ENCODE measurements around the gene ASIC3. TPM values are rescaled to one million over a fixed set of nuclear protein-coding genes. Genes with fewer than 3 reads are reported as not detected.

The ASIC3 gene
- polyA plus RNA-seq, 3 donors = 2.0 TPM; not detected in 2

DNA sequence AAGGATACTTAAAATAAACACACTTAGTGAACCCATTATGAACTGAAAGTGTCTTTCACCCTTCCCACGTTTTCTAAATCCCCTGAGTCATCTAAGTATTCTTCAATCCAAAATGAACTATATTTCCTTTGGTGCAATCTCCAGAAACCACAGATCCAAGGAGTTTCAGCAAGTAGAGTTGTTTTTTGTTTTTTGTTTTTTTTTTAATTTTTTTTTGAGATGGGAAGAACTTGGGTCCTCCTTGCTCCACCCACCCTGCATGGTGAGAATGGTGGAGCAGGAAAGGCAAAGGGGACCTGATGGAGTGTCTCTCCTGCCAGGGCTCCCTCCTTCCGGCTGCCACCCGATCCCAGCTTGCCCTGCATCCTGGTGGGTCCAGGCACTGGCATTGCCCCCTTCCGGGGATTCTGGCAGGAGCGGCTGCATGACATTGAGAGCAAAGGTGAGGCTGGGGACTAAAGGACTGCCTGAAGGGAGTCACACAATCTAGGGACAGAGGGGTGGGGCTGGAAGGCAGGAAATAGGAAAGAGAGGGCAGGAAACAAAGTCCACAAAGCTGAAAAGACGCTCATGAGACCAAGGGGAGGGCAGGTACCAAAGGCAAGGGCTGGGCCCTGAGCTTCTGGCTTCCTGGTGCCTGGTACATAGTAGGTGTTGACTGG is 36.2 kb upstream of the ASIC3 start:
- Histone ChIP-seq H4K20me1 (ENCODE audit: insufficient read depth, low read length) (no peaks in the 10 kb centered on the region), H3K36me3 (replicated peaks in 1 of 2; ENCODE audit: control insufficient read depth in 1 of 2, insufficient read depth in 2 of 2, low read length in 2 of 2) (no peaks in the 10 kb centered on the region), H3K4me1 (ENCODE audit: control insufficient read depth in 1 of 2, insufficient read depth in 2 of 2, low read length in 2 of 2) (peaks cover 35 to 57% of the 10 kb centered on the region in 2 donors), H3K27ac (ENCODE audit: low read depth in 1 of 2, low read length in 2 of 2) (no peak overlapping the region), H3K27me3 (ENCODE audit: control insufficient read depth in 2 of 2, insufficient read depth in 2 of 2, low read length in 2 of 2) (peaks cover 2 to 46% of the 10 kb centered on the region in 2 donors), H3K4me3 (replicated peaks in 1 of 3; ENCODE audit: low read depth in 2 of 3, low read length in 3 of 3) (no peak overlapping the region), H3K9me3 (replicated peaks in 1 of 2; ENCODE audit: control insufficient read depth in 1 of 2, insufficient read depth in 1 of 2, low read length in 2 of 2) (peaks cover 0 to 4% of the 10 kb centered on the region in 2 donors), H3K9ac (ENCODE audit: insufficient read depth, low read length, poor library complexity, severe bottlenecking) (no peak overlapping the region), H3K4me2 (replicated peaks; ENCODE audit: extremely low read depth, low read length, poor library complexity, severe bottlenecking) (no peak overlapping the region), H3K79me2 (ENCODE audit: insufficient read depth, low read length) (no peaks in the 10 kb centered on the region), H2AFZ (ENCODE audit: insufficient read depth, low read depth, low read length, poor library complexity, severe bottlenecking) (no peak overlapping the region)
- TF ChIP-seq, protein P1, sequence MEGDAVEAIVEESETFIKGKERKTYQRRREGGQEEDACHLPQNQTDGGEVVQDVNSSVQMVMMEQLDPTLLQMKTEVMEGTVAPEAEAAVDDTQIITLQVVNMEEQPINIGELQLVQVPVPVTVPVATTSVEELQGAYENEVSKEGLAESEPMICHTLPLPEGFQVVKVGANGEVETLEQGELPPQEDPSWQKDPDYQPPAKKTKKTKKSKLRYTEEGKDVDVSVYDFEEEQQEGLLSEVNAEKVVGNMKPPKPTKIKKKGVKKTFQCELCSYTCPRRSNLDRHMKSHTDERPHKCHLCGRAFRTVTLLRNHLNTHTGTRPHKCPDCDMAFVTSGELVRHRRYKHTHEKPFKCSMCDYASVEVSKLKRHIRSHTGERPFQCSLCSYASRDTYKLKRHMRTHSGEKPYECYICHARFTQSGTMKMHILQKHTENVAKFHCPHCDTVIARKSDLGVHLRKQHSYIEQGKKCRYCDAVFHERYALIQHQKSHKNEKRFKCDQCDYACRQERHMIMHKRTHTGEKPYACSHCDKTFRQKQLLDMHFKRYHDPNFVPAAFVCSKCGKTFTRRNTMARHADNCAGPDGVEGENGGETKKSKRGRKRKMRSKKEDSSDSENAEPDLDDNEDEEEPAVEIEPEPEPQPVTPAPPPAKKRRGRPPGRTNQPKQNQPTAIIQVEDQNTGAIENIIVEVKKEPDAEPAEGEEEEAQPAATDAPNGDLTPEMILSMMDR (IDR thresholded peaks at IDR 0.05) = no peak
- Mint-ChIP-seq H3K4me1 (peaks cover 54% of the 10 kb centered on the region), H3K36me3 (peaks cover 0 to 5% of the 10 kb centered on the region in 2 donors), H3K4me3 (peak overlapping the region in 1 of 2 donors; percentile 80), H3K9me3 (peaks cover 0 to 8% (median 0%) of the 10 kb centered on the region in 7 donors), H3K27ac (peak overlapping the region in 3 of 7 donors; percentile 44 to 63 (median 48)), H3K27me3 (ENCODE audit: low read depth in 3 of 3) (peaks cover 48 to 90% (median 52%) of the 10 kb centered on the region in 3 donors)
- intact Hi-C loops (cut with micrococcal nuclease) = loop anchor here in 1 of 2 donors (5.0 kb wide), 1 partner anchor 100 kb away; no protein-coding TSS in a partner anchor
- DNase-seq = no peak
- 81% methylated on average over 3 of the region's 6 CpGs for whole genome bisulfite sequencing (ENCODE audit: insufficient coverage)

DNA sequence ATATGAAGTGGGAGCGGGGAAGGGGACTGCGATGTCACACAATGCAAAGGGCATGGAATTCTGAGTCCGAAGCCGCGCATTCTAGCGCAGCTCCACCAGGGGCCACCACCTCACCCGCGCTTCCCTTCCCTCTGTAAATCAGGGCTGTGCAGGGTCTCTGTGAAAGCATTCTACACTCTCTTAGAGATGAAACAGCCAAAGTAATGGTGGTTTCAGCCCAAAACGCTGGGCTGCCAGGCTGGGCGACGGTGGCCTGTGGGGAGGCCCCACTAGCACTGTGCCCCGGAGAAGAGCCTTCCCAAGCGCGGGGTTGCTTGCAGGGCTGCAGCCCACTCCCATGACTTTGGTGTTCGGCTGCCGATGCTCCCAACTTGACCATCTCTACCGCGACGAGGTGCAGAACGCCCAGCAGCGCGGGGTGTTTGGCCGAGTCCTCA is 35.4 kb upstream of the ASIC3 start:
- peaks cover 0 to 4% of the 10 kb centered on the region in 2 donors for H3K9me3 ChIP-seq (replicated peaks in 1 of 2; ENCODE audit: control insufficient read depth in 1 of 2, insufficient read depth in 1 of 2, low read length in 2 of 2)
- H3K9ac ChIP-seq (ENCODE audit: insufficient read depth, low read length, poor library complexity, severe bottlenecking) = no peak overlapping the region
- WGBS (ENCODE audit: insufficient coverage) = 28% methylated on average over 20 of the region's 23 CpGs
- Mint-ChIP-seq H3K4me3 (peak overlapping the region; percentile 24 to 80), H3K27ac (peak overlapping the region in 4 of 7 donors; percentile 12 to 48 (median 42)), H3K36me3 (peaks cover 0 to 5% of the 10 kb centered on the region in 2 donors), H3K4me1 (peaks cover 56% of the 10 kb centered on the region), H3K27me3 (ENCODE audit: low read depth in 3 of 3) (peaks cover 52 to 90% (median 55%) of the 10 kb centered on the region in 3 donors), H3K9me3 (peaks cover 0 to 9% (median 0%) of the 10 kb centered on the region in 7 donors)
- H2AFZ ChIP-seq (ENCODE audit: insufficient read depth, low read depth, low read length, poor library complexity, severe bottlenecking) = no peak overlapping the region
- peak overlapping the region in 1 of 3 experiments; percentile 70 for H3K4me3 ChIP-seq (replicated peaks in 1 of 3; ENCODE audit: low read depth in 2 of 3, low read length in 3 of 3)
- no peaks in the 10 kb centered on the region for H3K36me3 ChIP-seq (replicated peaks in 1 of 2; ENCODE audit: control insufficient read depth in 1 of 2, insufficient read depth in 2 of 2, low read length in 2 of 2)
- H3K4me2 ChIP-seq (replicated peaks; ENCODE audit: extremely low read depth, low read length, poor library complexity, severe bottlenecking) = peak overlapping the region; percentile 75
- H3K4me1 ChIP-seq (ENCODE audit: control insufficient read depth in 1 of 2, insufficient read depth in 2 of 2, low read length in 2 of 2) = peaks cover 37 to 61% of the 10 kb centered on the region in 2 donors
- TF ChIP-seq, protein P1 (IDR thresholded peaks at IDR 0.05) = peak; percentile 50
- DNase-seq = peak in 2 of 3 donors; percentile 20 to 30
- H3K79me2 ChIP-seq (ENCODE audit: insufficient read depth, low read length) = no peaks in the 10 kb centered on the region
- H3K27me3 ChIP-seq (ENCODE audit: control insufficient read depth in 2 of 2, insufficient read depth in 2 of 2, low read length in 2 of 2) = peaks cover 2 to 47% of the 10 kb centered on the region in 2 donors
- H3K27ac ChIP-seq (ENCODE audit: low read depth in 1 of 2, low read length in 2 of 2) = no peak overlapping the region
- intact Hi-C loops (cut with micrococcal nuclease) = loop anchor here in 1 of 2 donors (5.0 kb wide), 1 partner anchor 99 kb away; no protein-coding TSS in a partner anchor
- no peaks in the 10 kb centered on the region for H4K20me1 ChIP-seq (ENCODE audit: insufficient read depth, low read length)
